HG03432 (cell line): ENCODE data around the gene POC1B.

Experiments
- ATAC-seq: cut with Tn5 transposase; IDR thresholded peaks from one replicate; pipeline ENCODE4 v1.9.1; 2021; ENCODE audit warnings: mild to moderate bottlenecking, moderate library complexity; ENCODE audit not compliant: unreplicated experiment

POC1B gene

GRCh38 chr12:89525824-89526770 is at the start of gene POC1B:
Gene POC1B (minus strand): TSS chr12:89526047. CDS start chr12:89525895, 152 bp downstream.
- peak; percentile 72 for ATAC-seq

GRCh38 chr12:89575374-89575773 is 49.5 kb upstream of the POC1B start:
- ATAC-seq = no peak

- no peak for ATAC-seq
Measured at GRCh38 chr12:89574736-89575208, 48.9 kb upstream of the POC1B start.

- no peak for ATAC-seq
Measured at GRCh38 chr12:89573051-89573810, 47.4 kb upstream of the POC1B start.

GRCh38 chr12:89571491-89572195 is 45.8 kb upstream of the POC1B start:
- no peak for ATAC-seq

- no peak for ATAC-seq
Measured at GRCh38 chr12:89568484-89568883, 42.6 kb upstream of the POC1B start.

- ATAC-seq = no peak
Measured at GRCh38 chr12:89567691-89568239, 41.9 kb upstream of the POC1B start.

- no peak for ATAC-seq
Measured at GRCh38 chr12:89566615-89567014, 40.8 kb upstream of the POC1B start.

GRCh38 chr12:89565002-89565401 is 39.2 kb upstream of the POC1B start:
- no peak for ATAC-seq

- no peak for ATAC-seq
Measured at GRCh38 chr12:89559753-89560152, 33.9 kb upstream of the POC1B start.

GRCh38 chr12:89556976-89557375 is 31.1 kb upstream of the POC1B start:
- no peak for ATAC-seq

GRCh38 chr12:89552376-89552775 is 26.5 kb upstream of the POC1B start:
- no peak for ATAC-seq

GRCh38 chr12:89551747-89552146 is 25.9 kb upstream of the POC1B start:
- ATAC-seq = no peak

GRCh38 chr12:89547101-89547500 is 21.3 kb upstream of the POC1B start:
- no peak for ATAC-seq

- ATAC-seq = no peak
Measured at GRCh38 chr12:89546151-89546550, 20.3 kb upstream of the POC1B start.

- peak; percentile 43 for ATAC-seq
Measured at GRCh38 chr12:89544681-89545184, 18.9 kb upstream of the POC1B start.

GRCh38 chr12:89544022-89544421 is 18.2 kb upstream of the POC1B start:
- no peak for ATAC-seq

GRCh38 chr12:89542912-89543592 is 17.2 kb upstream of the POC1B start:
- ATAC-seq = peak; percentile 78

- ATAC-seq = no peak
Measured at GRCh38 chr12:89542236-89542635, 16.4 kb upstream of the POC1B start.

- ATAC-seq = no peak
Measured at GRCh38 chr12:89540586-89540985, 14.7 kb upstream of the POC1B start.
